ENCODE data around the gene PPP4C.

Gene PPP4C

DNA sequence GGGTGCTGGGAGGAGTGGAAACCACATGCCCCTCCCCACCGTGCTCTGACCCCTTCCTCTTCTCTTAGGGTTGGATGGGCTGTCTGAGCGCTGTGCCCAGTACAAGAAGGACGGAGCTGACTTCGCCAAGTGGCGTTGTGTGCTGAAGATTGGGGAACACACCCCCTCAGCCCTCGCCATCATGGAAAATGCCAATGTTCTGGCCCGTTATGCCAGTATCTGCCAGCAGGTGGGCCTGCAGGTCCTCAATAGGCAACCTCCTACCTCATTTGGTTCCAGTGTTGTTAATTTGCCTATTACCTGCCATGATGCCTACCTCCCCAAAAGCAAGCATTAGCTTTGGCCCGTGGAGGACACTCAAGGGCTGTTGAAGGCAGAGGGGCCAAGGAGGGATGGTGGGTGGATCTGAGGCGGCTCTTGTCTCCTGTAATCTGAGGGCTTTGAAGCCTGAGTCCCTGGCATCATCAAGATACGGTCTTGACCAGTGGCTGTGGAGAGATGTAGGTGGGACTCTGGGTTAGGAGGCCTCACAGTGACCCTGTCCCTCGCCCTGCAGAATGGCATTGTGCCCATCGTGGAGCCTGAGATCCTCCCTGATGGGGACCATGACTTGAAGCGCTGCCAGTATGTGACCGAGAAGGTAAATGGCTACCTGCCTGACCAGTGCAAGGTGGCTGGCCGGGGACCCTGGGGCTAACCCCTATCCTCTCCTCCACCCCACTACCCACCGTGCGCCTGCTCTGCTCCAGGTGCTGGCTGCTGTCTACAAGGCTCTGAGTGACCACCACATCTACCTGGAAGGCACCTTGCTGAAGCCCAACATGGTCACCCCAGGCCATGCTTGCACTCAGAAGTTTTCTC lies 6.8 kb upstream of the PPP4C start:
- DNase-seq (ENCODE audit: low spot score) (no peak), ATAC-seq (ENCODE audit: low read depth) (no peak)
- H3K36me3 ChIP-seq (ENCODE audit: low read depth) = peaks cover 68% of the 10 kb centered on the region
- no peaks in the 10 kb centered on the region for H3K9me3 ChIP-seq (ENCODE audit: severe bottlenecking)
- H3K4me3 ChIP-seq (ENCODE audit: severe bottlenecking) = no peak overlapping the region
- H3K27ac ChIP-seq (ENCODE audit: poor library complexity, severe bottlenecking) = peak overlapping the region; percentile 93
- no peaks in the 10 kb centered on the region for H3K27me3 ChIP-seq (ENCODE audit: insufficient read depth, poor library complexity, severe bottlenecking)
- H3K4me1 ChIP-seq (ENCODE audit: insufficient read depth, poor library complexity, severe bottlenecking) = peaks cover 8% of the 10 kb centered on the region
- TF ChIP-seq, protein P1, sequence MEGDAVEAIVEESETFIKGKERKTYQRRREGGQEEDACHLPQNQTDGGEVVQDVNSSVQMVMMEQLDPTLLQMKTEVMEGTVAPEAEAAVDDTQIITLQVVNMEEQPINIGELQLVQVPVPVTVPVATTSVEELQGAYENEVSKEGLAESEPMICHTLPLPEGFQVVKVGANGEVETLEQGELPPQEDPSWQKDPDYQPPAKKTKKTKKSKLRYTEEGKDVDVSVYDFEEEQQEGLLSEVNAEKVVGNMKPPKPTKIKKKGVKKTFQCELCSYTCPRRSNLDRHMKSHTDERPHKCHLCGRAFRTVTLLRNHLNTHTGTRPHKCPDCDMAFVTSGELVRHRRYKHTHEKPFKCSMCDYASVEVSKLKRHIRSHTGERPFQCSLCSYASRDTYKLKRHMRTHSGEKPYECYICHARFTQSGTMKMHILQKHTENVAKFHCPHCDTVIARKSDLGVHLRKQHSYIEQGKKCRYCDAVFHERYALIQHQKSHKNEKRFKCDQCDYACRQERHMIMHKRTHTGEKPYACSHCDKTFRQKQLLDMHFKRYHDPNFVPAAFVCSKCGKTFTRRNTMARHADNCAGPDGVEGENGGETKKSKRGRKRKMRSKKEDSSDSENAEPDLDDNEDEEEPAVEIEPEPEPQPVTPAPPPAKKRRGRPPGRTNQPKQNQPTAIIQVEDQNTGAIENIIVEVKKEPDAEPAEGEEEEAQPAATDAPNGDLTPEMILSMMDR (IDR thresholded peaks at IDR 0.05; ENCODE audit: poor library complexity, severe bottlenecking) = peak; percentile 39

DNA sequence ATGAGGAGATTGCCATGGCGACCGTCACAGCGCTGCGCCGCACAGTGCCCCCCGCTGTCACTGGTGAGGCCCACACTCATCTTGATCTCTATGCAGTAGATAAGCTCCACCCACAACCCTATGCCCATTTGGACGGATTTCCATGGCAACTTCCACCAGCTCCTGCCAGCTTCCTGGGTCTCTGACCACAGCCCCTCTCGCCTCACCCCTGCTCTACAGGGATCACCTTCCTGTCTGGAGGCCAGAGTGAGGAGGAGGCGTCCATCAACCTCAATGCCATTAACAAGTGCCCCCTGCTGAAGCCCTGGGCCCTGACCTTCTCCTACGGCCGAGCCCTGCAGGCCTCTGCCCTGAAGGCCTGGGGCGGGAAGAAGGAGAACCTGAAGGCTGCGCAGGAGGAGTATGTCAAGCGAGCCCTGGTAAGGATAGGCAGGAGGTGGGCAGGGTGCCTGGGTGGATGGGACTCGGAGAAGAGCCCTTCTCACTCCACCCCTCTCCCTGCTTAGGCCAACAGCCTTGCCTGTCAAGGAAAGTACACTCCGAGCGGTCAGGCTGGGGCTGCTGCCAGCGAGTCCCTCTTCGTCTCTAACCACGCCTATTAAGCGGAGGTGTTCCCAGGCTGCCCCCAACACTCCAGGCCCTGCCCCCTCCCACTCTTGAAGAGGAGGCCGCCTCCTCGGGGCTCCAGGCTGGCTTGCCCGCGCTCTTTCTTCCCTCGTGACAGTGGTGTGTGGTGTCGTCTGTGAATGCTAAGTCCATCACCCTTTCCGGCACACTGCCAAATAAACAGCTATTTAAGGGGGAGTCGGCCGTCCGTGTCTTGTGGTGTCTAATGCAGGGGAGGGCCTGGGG lies 6.0 kb upstream of the PPP4C start:
- DNase-seq (ENCODE audit: low spot score) = peak; percentile 65
- peaks cover 4% of the 10 kb centered on the region for H3K4me1 ChIP-seq (ENCODE audit: insufficient read depth, poor library complexity, severe bottlenecking)
- no peaks in the 10 kb centered on the region for H3K27me3 ChIP-seq (ENCODE audit: insufficient read depth, poor library complexity, severe bottlenecking)
- peak overlapping the region; percentile 93 for H3K27ac ChIP-seq (ENCODE audit: poor library complexity, severe bottlenecking)
- no peak overlapping the region for H3K4me3 ChIP-seq (ENCODE audit: severe bottlenecking)
- ATAC-seq (ENCODE audit: low read depth) = no peak
- TF ChIP-seq, protein P1 (IDR thresholded peaks at IDR 0.05; ENCODE audit: poor library complexity, severe bottlenecking) = no peak
- peaks cover 68% of the 10 kb centered on the region for H3K36me3 ChIP-seq (ENCODE audit: low read depth)
- no peaks in the 10 kb centered on the region for H3K9me3 ChIP-seq (ENCODE audit: severe bottlenecking)

DNA sequence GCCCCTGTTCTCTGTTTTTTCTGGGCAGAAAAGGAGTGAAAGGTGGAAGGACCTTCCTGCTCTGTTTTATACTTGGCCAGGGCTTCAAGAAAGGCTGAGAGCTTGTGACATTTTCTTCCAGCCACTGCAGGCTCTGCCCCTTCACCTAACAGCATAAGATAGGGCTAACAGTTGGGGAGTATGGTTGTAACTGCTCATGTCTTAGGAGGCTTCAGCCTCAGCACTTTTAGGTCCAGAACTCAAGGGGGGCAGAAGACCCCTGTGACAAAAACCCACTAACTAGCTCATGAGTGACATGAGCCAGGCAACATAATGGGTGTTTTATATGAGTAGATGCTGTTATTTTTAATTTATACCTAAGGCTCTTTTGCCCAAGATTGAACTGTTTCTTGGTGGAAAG lies 5.3 kb upstream of the PPP4C start:
- ATAC-seq (ENCODE audit: low read depth) (no peak), DNase-seq (ENCODE audit: low spot score) (no peak)
- H3K27ac ChIP-seq (ENCODE audit: poor library complexity, severe bottlenecking) = no peak overlapping the region
- H3K27me3 ChIP-seq (ENCODE audit: insufficient read depth, poor library complexity, severe bottlenecking) = no peaks in the 10 kb centered on the region
- peaks cover 68% of the 10 kb centered on the region for H3K36me3 ChIP-seq (ENCODE audit: low read depth)
- H3K4me1 ChIP-seq (ENCODE audit: insufficient read depth, poor library complexity, severe bottlenecking) = peaks cover 9% of the 10 kb centered on the region
- H3K4me3 ChIP-seq (ENCODE audit: severe bottlenecking) = no peak overlapping the region
- no peaks in the 10 kb centered on the region for H3K9me3 ChIP-seq (ENCODE audit: severe bottlenecking)
- TF ChIP-seq, protein P1 (IDR thresholded peaks at IDR 0.05; ENCODE audit: poor library complexity, severe bottlenecking) = no peak

DNA sequence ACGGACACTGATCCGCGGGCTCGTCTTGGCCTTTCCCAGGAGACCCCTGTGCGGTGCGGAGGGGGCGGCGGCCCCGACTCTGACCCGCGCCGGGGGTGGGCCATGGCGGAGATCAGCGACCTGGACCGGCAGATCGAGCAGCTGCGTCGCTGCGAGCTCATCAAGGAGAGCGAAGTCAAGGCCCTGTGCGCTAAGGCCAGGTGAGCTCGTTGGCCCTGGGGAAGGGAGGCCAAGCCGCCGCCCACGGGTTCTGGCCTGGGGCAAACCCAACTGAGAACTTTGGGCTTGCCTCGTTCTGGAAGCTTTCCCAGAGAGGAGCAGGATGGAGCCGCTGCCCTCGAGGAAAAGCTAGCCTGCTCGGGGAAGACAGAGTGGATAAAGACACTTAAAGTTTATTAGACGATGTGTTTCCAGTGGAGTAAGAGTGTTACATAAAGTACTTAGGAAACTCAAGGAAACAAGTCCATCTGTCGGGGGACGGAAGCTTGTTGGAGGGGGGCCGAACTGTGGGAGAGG lies 540 bp downstream of the PPP4C start:
- peaks cover 63% of the 10 kb centered on the region for H3K36me3 ChIP-seq (ENCODE audit: low read depth)
- no peak for DNase-seq (ENCODE audit: low spot score)
- peaks cover 13% of the 10 kb centered on the region for H3K4me1 ChIP-seq (ENCODE audit: insufficient read depth, poor library complexity, severe bottlenecking)
- H3K27ac ChIP-seq (ENCODE audit: poor library complexity, severe bottlenecking) = peak overlapping the region; percentile 69
- H3K4me3 ChIP-seq (ENCODE audit: severe bottlenecking) = peak overlapping the region; percentile 87
- H3K9me3 ChIP-seq (ENCODE audit: severe bottlenecking) = no peaks in the 10 kb centered on the region
- TF ChIP-seq, protein P1 (IDR thresholded peaks at IDR 0.05; ENCODE audit: poor library complexity, severe bottlenecking) = no peak
- ATAC-seq (ENCODE audit: low read depth) = peak; percentile 2; the same call in 2 of the 3 replicates
- no peaks in the 10 kb centered on the region for H3K27me3 ChIP-seq (ENCODE audit: insufficient read depth, poor library complexity, severe bottlenecking)

Measured in RWPE2 (cell line).